Activated naive CD4-positive, alpha-beta T cell treated with anti-CD3 and anti-CD28 coated beads, Interleukin-2, amount 50 U/mL, for 24 hours (primary cell): ENCODE measurements around the gene CTBP2.
"Not testable (repeated sequence)": the region's sequence is repeated elsewhere in the genome, so short reads cannot be mapped to it uniquely, and the experiment has no call there.

Experiments used
- H3K27ac Mint-ChIP-seq: one replicate; pipeline ENCODE4 v1.8.0; 2021; ENCODE audit warnings: mild to moderate bottlenecking, mixed read lengths
- H3K27me3 Mint-ChIP-seq: one replicate; pipeline ENCODE4 v1.8.0; 2021; ENCODE audit warnings: mixed read lengths
- H3K36me3 Mint-ChIP-seq: one replicate; pipeline ENCODE4 v1.8.0; 2021; ENCODE audit warnings: mixed read lengths
- H3K4me1 Mint-ChIP-seq: one replicate; pipeline ENCODE4 v1.8.0; 2021; ENCODE audit warnings: mixed read lengths
- H3K4me3 Mint-ChIP-seq: one replicate; pipeline ENCODE4 v1.8.0; 2021; ENCODE audit warnings: mild to moderate bottlenecking, mixed read lengths
- H3K9me3 Mint-ChIP-seq: one replicate; pipeline ENCODE4 v1.8.0; 2021; ENCODE audit warnings: mixed read lengths

Gene CTBP2

DNA sequence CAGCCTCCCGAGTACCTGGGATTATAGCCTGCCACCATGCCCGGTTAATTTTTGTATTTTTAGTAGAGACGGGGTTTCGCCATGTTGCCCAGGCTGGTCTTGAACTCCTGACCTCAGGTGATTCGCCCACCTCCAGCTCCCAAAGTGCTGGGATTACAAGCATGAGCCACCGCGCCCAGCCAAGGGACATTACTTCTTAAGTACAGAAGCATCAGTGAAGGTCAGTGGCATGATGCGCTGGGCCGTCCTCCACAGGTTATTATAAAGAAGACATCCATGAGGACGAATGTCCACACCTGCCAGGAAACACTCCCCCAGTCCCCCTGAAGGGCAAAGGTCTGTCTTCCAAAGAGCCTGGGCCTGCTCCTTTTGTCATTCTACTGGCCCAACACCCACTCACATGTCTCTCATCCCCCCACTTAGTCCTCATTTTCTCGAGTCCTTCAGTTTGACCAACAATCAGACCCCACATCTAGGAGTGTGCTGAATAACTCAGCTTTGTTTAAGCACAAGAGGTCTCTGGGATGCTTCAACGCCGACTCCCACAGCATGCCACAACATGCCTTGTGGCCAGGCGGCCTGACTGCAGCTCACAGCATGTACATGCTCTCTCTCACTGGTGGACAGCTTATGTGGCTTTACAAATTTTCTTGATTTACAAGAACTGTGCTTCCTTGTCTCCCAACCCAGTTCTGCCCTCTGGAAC is 73.0 kb downstream of the CTBP2 start:
- Mint-ChIP-seq H3K4me1 (no peaks in the 10 kb centered on the region), H3K27me3 (no peaks in the 10 kb centered on the region), H3K4me3 (no peak overlapping the region), H3K36me3 (no peaks in the 10 kb centered on the region), H3K27ac (no peak overlapping the region), H3K9me3 (no peaks in the 10 kb centered on the region)

DNA sequence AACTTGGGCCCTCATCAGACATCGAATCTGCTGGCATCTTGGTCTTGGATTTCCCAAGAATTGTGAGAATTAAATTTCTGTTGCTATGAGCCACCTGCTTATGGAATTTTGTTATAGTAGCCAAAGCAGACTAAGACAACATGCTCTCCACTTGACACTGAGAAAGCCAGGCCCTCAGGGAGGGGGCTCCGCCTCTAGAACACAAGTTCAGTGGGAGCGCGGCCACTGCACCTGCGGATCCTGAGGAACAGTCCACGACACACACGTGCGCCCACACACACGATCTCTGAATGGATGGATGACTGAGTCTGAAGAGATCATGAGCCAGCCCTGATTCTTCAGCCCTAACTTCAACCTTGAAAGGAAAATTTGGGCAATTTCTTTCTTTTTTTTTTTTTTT is 73.7 kb downstream of the CTBP2 start:
- H3K9me3 Mint-ChIP-seq: no peaks in the 10 kb centered on the region
- no peak overlapping the region for H3K27ac Mint-ChIP-seq
- H3K27me3 Mint-ChIP-seq: no peaks in the 10 kb centered on the region
- no peak overlapping the region for H3K4me3 Mint-ChIP-seq
- no peaks in the 10 kb centered on the region for H3K36me3 Mint-ChIP-seq
- H3K4me1 Mint-ChIP-seq: no peaks in the 10 kb centered on the region

DNA sequence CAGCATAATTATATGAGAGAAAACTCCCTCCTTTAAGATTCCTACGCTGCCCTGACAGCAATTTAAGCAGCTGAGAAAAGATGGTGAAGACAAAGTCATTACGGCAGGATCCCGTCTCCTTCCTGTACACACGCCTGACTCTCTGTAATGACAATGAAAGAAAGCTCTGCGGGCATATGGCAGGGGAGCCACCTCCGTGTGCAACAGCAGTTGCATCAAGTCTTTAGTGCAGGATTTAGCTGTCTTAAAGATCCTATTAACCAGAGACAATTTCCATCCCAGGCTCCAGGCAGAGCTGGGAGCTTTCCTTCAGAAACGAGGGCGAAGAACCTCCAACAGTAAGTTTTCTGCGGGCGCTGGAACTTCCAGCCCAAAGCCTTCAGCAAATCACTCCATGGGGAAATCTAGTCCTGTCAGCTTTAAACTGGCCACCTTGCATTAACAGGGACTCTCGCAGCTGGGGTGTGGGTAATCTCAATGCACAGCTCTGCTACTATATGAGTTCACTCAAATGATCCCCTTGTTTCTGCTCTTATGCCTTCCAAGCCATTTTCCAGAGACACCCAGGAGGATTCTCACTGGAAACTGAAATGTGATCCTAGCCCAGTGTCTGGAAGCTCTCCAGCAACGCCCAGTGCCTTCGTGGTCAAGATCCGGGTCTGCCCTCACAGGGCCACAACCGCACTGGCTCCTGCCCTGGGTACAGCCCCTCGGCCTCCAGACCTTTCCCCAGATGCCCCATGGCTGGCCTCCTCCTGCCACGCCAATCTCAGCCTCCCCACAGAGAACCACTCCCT is 74.9 kb downstream of the CTBP2 start:
- Mint-ChIP-seq H3K27me3 (no peaks in the 10 kb centered on the region), H3K9me3 (no peaks in the 10 kb centered on the region), H3K4me3 (no peak overlapping the region)

DNA sequence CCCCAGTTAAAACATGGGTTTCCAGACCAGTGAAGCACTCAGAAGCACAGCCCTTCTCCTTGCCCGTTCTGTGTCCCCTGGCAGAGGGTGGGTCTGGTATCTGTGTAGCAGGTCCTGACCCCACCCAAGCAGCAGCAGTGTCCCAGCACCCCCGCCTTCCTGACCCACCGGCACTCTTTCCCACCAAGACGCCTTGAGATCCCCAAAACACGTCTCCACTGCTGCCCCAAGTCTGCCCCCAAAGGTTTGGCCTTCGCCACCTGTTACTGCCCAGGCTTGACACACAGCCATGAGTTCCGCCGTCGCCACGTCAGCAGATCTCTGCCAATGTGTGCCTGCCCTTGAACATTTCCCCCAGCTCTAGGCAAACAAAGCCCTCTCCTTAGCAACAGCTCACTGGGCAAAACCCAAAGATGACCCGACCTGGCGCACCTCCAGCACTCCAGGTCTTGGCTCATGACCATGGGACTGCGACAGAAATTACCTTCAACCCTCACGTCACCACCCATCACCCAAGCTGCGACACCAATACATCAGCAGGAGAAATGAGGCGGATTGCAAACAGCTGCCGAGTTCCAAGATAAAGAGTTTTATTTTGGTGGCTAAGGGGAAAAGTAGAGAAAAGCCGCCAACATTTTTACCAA is 75.6 kb downstream of the CTBP2 start:
- Mint-ChIP-seq H3K4me1 (no peaks in the 10 kb centered on the region), H3K9me3 (no peaks in the 10 kb centered on the region), H3K27me3 (no peaks in the 10 kb centered on the region), H3K27ac (no peak overlapping the region), H3K4me3 (no peak overlapping the region), H3K36me3 (no peaks in the 10 kb centered on the region)

More for the DNA sequence above, 74.9 kb downstream of the CTBP2 start:
- Mint-ChIP-seq H3K36me3 (no peaks in the 10 kb centered on the region), H3K27ac (no peak overlapping the region), H3K4me1 (no peaks in the 10 kb centered on the region)

DNA sequence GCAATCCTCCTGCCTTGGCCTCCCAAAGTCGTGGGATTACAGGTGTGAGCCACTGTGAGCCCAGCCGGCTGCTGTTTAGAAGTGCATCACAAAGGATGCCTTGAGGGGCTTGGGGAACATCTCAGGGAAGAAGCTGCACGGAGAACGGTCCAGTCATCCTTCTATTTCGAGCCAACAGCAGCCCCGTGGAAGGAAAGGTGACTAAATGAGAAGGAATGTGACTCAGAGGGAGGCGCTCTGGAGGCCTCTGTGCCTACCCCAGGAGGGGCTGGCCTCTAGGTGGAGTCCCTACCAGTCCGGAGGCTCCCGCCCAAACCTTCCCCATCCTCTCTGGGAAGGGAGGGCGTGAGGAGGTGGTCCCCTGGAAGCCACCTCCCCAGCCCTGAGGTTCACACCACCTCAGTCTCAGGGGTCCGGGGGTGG is 76.2 kb downstream of the CTBP2 start:
- no peaks in the 10 kb centered on the region for H3K27me3 Mint-ChIP-seq
- no peaks in the 10 kb centered on the region for H3K9me3 Mint-ChIP-seq
- H3K36me3 Mint-ChIP-seq: no peaks in the 10 kb centered on the region
- no peaks in the 10 kb centered on the region for H3K4me1 Mint-ChIP-seq
- H3K4me3 Mint-ChIP-seq: no peak overlapping the region
- no peak overlapping the region for H3K27ac Mint-ChIP-seq

DNA sequence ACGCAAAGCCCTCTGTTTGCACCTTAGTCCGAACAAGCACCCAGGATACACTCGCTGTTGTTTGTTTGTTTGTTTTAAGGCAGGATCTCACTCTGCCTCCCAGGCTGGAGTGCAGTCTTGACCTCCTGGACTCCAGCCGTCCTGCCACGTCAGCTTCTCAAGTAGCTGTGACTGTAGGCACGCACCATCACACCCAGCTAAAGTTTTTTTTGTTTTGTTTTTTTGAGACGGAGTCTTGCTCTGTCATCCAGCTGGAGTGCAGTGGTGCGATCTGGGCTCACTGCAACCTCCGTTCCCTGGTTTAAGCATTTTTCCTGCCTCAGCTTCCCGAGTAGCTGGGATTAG is 76.8 kb downstream of the CTBP2 start:
- no peaks in the 10 kb centered on the region for H3K9me3 Mint-ChIP-seq
- no peak overlapping the region for H3K27ac Mint-ChIP-seq
- no peaks in the 10 kb centered on the region for H3K27me3 Mint-ChIP-seq
- H3K4me1 Mint-ChIP-seq: no peaks in the 10 kb centered on the region
- no peaks in the 10 kb centered on the region for H3K36me3 Mint-ChIP-seq
- no peak overlapping the region for H3K4me3 Mint-ChIP-seq

DNA sequence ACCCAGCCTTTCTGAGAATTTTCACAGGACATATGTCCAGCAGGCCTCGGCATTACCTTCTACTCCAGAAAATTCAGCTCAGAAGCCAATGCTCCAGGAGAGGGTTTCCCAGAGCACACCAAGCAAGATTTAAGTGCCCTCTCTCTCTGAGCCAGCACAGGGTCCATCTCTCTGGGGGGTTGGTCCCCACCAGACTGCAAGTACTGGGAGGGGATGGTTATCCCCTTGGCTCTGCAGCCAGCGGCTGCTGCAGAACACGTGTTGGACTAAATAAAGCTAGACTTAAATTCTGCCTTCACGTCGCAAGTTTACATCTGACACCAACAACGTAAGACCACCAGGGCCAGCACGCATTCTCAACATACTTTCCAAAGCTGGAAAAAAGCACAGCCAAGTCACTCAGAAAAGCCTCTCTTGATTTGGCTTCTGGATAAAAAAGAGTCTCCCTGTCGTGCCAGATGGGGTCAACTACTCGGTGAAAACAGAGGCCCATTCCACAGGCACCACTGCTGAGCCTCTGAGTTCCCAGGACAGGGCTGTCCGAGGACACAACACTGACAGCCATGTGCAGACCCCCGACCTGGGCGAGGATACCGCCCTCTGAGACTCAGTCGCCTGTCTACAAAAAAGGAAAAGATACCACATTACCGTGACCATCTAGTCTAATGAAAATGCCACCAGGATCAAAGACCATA is 77.3 kb downstream of the CTBP2 start:
- H3K9me3 Mint-ChIP-seq: no peaks in the 10 kb centered on the region
- no peaks in the 10 kb centered on the region for H3K4me1 Mint-ChIP-seq
- no peak overlapping the region for H3K4me3 Mint-ChIP-seq
- H3K36me3 Mint-ChIP-seq: no peaks in the 10 kb centered on the region
- no peaks in the 10 kb centered on the region for H3K27me3 Mint-ChIP-seq
- H3K27ac Mint-ChIP-seq: no peak overlapping the region

DNA sequence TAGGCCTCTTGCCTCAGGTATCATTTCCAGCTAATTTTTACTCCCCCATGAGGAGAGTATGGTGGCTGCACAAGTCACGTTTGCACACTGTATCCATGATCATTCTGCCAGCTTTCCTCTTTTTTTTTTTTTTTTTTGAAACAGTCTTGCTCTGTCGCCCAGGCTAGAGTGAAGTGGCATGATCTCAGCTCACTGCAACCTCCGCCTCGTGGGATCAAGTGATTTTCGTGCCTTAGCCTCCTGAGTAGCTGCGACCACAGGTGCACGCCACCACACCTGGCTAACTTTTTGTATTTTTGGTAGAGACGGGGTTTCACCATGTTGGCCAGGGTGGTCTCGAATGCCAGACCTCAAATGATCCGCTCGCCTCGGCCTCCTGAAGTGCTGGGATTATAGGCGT is 77.9 kb downstream of the CTBP2 start:
- H3K4me1 Mint-ChIP-seq, H3K4me3 Mint-ChIP-seq, H3K27me3 Mint-ChIP-seq, H3K27ac Mint-ChIP-seq, H3K36me3 Mint-ChIP-seq, H3K9me3 Mint-ChIP-seq: not testable (repeated sequence)

DNA sequence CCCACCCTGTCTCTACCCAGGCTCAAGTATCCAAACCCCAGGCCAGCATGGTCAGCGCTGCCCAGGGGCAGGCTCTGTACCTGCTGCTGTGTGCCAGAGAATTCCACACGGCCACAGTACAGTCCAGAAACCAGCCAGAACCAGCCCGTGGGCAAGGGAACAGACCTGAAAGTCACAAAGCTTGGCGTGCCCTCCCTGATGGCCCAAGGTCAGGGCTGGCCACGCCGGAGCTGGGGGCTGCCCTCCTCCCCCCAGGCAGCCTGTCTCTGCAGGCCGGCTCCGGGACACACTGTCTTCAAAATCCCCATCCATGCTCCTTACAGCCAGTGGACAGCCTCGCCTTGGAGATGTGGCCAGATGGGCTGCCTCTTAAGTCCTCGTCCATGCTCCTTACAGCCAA is 78.4 kb downstream of the CTBP2 start:
- Mint-ChIP-seq H3K36me3 (no peaks in the 10 kb centered on the region), H3K4me1 (no peaks in the 10 kb centered on the region), H3K4me3 (no peak overlapping the region), H3K9me3 (no peaks in the 10 kb centered on the region), H3K27me3 (no peaks in the 10 kb centered on the region), H3K27ac (no peak overlapping the region)

DNA sequence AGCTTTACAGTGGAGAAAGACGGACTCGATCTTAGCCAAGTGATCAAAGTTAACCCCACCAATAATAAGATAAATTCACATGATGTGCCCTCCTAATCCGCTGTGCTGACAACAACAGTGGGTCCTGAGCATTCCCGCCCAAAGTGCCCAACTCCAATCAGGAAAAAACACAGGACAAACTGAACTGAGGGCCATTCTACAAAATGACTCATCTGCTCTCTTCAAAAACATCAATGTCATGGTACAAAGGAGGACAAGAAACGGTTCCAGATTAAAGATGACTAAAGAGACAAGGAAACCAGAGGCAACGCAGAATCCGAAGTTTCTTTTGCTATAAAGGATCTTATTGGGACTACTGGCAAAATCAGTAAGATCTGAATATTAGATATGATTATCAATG is 79.4 kb downstream of the CTBP2 start:
- peaks cover 1% of the 10 kb centered on the region for H3K27me3 Mint-ChIP-seq
- H3K4me3 Mint-ChIP-seq: no peak overlapping the region
- H3K27ac Mint-ChIP-seq: no peak overlapping the region
- H3K4me1 Mint-ChIP-seq: no peaks in the 10 kb centered on the region
- no peaks in the 10 kb centered on the region for H3K36me3 Mint-ChIP-seq
- H3K9me3 Mint-ChIP-seq: no peaks in the 10 kb centered on the region

DNA sequence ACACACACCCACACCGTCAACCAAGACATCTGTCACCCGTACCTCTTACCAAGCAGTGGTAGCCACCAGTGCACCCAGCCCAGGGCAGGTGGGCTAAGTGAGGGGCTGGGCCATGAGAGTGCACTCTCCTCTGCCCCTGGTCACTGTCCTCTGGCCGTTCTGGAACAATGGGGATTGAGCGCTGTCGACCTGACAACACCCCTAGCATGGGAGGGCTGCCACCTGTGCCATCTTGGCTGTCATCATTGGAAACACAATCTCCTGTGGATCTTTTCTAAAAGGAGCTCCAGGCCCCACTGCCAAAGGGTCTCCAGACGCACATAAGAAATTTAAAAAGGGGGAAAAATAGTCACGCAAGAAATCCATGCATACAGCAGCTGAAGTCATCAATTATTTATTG is 80.1 kb downstream of the CTBP2 start:
- H3K27me3 Mint-ChIP-seq: peaks cover 1% of the 10 kb centered on the region
- no peaks in the 10 kb centered on the region for H3K9me3 Mint-ChIP-seq
- H3K4me1 Mint-ChIP-seq: no peaks in the 10 kb centered on the region
- H3K4me3 Mint-ChIP-seq: no peak overlapping the region
- no peaks in the 10 kb centered on the region for H3K36me3 Mint-ChIP-seq
- no peak overlapping the region for H3K27ac Mint-ChIP-seq

DNA sequence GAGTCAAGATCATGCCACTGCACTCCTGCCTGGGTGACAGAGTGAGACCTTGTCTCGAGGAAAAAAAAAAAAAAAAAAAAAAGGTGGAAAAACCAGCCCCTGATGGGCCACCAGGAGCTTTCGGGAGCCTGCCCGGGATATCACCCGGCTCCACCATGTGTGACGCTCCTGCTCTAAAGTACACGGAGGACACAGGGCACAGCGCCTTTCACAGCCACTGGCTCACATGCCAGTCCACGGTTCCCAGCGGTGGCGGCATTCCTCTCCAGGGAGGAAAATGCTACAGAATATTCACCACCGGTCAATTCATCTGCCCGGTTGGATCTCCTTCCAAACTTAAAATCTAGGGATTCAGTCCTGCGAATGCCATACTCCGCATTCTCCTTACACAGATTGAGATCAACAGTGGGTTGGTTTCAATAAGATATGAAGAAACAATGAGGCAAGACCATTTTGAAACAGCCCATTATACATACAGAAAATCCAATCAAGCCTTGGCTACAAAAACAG is 81.2 kb downstream of the CTBP2 start:
- Mint-ChIP-seq H3K27ac (no peak overlapping the region), H3K36me3 (no peaks in the 10 kb centered on the region), H3K4me1 (no peaks in the 10 kb centered on the region), H3K27me3 (peaks cover 1% of the 10 kb centered on the region), H3K4me3 (no peak overlapping the region), H3K9me3 (no peaks in the 10 kb centered on the region)

DNA sequence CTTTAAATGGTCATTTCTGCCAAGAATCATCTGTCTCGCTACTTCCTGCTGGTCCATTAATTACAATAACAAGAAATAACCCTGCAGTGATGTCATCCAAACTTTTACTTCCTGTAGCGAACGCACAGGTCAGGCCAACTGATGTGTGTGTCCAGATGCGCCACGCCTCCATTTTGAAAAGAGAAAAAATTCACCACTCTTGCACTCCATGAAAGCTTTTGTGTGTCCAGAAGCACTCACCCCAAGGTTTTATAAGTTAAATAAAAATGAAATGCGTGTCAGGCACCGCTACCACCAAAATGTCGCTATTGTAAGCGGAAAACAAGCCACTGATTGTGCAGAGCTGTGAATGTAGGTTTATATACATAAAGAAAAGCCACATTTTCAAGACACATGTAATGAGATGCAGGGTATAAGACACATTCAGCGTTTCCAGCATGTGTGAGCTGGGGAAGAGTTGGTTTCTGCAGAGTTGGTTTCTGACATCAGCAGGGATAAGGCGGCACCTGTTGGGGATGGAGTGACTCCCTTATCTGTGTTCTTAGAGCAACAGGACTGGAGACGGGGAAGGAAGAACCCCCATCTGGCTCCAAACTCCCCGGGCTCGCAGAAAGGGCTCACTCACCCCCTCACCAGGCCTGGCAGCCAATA is 83.3 kb downstream of the CTBP2 start:
- no peak overlapping the region for H3K27ac Mint-ChIP-seq
- no peaks in the 10 kb centered on the region for H3K4me1 Mint-ChIP-seq
- peaks cover 1% of the 10 kb centered on the region for H3K27me3 Mint-ChIP-seq
- no peaks in the 10 kb centered on the region for H3K36me3 Mint-ChIP-seq
- H3K4me3 Mint-ChIP-seq: no peak overlapping the region
- no peaks in the 10 kb centered on the region for H3K9me3 Mint-ChIP-seq

DNA sequence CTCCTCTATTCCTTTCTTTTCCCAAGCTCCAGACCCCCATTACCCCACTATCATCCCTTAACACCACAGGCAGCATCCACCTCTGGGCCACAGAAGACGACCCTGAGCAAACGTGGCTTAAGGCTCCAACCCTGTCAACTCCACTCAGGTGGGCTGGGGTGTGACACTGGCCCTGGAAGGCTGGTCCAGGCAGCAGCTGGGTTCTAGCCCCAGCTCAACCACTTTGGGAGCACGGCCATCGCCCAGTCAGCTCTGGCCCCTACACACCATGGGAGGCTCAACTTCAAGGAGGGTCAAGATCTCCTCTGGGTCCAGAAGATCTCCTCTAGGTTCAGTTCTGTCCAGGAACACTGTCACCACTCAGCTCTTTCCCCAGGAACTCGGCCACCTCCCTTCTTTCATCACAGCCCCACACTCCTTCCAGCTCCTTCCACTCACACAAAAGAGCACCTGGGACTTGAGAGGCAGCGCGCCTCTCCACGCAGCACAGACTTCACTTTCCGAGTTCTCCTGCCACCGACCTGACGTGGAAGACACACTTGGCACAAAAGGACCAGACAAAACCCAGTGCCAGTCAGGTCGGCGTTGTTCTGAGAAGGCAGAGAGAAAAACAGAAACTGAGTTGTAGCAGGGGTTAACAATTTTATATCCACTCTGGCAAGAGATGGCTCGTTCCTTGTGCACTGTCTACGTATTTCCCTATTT is 84.1 kb downstream of the CTBP2 start:
- Mint-ChIP-seq H3K27me3 (peaks cover 1% of the 10 kb centered on the region), H3K27ac (no peak overlapping the region), H3K36me3 (no peaks in the 10 kb centered on the region), H3K4me1 (no peaks in the 10 kb centered on the region), H3K4me3 (no peak overlapping the region), H3K9me3 (no peaks in the 10 kb centered on the region)

DNA sequence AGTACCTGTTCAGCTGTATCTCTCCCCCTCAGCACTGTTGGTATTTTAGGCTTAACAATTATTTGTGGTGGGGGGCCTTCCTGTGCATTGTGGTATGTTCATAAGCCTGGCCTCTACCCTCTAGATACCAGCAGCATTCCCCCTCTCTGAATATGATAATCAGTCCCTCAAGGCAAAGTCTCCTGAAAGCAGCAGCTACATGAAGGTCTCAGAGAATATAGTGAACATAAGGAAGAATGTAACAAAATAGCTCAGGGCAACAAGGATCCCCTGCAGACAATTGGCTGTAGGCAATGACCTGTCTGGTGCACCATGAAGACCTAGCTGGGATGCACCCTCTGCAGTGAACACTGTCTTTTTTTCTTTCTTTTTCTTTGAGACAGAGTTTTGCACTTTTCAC is 86.4 kb downstream of the CTBP2 start:
- no peak overlapping the region for H3K4me3 Mint-ChIP-seq
- peaks cover 1% of the 10 kb centered on the region for H3K27me3 Mint-ChIP-seq
- H3K4me1 Mint-ChIP-seq: no peaks in the 10 kb centered on the region
- H3K27ac Mint-ChIP-seq: no peak overlapping the region
- H3K36me3 Mint-ChIP-seq: no peaks in the 10 kb centered on the region
- H3K9me3 Mint-ChIP-seq: no peaks in the 10 kb centered on the region
